ENCODE results near the gene PTPRM. TPM values are rescaled to one million over a fixed set of nuclear protein-coding genes. Genes with fewer than 3 reads are reported as not detected.

The PTPRM gene
- total RNA-seq, 1 donor from 2014 or later = 63.2 TPM

GRCh38 chr18:8299054-8299980 lies 732.2 kb downstream of the PTPRM start:
- DNase-seq (ENCODE audit: low read depth) = no peak
- no peak overlapping the region for H3K4me3 ChIP-seq (ENCODE audit: low read depth, low read length)
- TF ChIP-seq, protein P1, sequence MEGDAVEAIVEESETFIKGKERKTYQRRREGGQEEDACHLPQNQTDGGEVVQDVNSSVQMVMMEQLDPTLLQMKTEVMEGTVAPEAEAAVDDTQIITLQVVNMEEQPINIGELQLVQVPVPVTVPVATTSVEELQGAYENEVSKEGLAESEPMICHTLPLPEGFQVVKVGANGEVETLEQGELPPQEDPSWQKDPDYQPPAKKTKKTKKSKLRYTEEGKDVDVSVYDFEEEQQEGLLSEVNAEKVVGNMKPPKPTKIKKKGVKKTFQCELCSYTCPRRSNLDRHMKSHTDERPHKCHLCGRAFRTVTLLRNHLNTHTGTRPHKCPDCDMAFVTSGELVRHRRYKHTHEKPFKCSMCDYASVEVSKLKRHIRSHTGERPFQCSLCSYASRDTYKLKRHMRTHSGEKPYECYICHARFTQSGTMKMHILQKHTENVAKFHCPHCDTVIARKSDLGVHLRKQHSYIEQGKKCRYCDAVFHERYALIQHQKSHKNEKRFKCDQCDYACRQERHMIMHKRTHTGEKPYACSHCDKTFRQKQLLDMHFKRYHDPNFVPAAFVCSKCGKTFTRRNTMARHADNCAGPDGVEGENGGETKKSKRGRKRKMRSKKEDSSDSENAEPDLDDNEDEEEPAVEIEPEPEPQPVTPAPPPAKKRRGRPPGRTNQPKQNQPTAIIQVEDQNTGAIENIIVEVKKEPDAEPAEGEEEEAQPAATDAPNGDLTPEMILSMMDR (conservative IDR thresholded peaks at IDR 0.05; ENCODE audit: low read depth, low read length) = no peak

DNA sequence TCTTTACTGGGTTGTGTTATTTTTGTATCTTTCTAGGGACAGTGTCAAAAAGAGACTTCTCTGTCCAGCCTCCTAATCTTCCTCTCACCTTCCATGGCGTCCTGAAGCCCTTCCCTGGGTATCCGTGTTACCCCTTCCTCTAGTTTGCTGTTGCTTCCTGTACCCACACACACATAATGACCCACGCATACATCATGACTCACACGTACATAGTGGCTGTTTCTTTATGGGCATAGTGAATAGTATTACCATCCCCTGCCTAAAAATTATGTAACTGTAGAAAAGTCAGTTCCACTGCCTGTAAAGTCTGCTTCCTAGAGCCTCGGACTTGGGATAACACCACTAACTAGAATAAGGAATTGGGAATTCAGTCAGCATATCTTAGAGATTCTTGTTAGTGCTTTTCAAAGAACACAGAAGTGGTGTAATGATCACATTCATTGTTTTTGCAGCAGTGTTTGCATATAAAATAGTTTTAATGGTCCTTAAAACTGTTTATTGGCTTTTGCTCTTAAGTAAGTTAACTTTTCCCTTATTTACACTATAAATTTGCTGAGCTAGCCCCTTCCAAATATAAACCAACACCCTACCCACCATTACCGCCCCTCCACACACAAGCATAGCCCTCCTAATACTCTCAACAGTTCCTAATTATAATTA lies 733.8 kb downstream of the PTPRM start:
- no peak for DNase-seq (ENCODE audit: low read depth)
- TF ChIP-seq, protein P1 (conservative IDR thresholded peaks at IDR 0.05; ENCODE audit: low read depth, low read length) = no peak
- no peak overlapping the region for H3K4me3 ChIP-seq (ENCODE audit: low read depth, low read length)

DNA sequence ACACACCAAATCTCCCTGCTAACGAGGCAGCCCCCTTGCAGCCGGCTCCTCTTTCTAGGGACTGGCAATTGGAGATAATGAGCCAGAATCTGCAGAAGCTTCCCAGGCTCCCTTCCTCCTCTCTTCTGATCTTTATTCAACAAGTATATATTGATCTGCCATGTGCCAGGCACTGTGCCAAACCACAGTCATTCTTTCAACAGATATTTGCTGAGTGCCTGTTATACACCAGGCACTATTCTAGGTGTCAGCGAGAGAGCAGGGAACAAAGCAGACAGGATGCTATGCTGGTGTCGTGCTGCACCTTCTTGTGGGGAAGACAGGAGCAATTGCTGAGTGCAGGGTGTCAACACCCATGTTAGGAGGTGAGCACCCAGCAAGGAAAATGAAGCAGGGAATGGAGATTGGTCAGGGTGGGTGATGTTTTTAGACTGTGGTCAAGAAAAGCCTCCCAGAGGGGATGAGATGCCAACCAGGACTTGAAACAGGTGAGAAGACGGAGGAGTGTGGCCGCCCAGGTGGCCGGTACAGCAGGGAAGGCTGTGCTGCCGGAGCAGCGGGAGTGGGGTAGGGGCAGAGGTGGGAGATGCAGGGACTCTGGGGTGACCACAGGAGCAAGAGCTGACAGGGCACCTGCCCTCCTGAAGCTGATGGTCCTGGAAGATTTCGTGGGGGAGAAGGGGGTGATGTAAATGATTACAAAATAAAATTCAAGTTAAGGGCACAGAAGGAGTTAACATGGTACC lies 734.5 kb downstream of the PTPRM start:
- DNase-seq (ENCODE audit: low read depth) = no peak
- H3K4me3 ChIP-seq (ENCODE audit: low read depth, low read length) = no peak overlapping the region
- TF ChIP-seq, protein P1 (conservative IDR thresholded peaks at IDR 0.05; ENCODE audit: low read depth, low read length) = no peak

- TF ChIP-seq, protein P1 (conservative IDR thresholded peaks at IDR 0.05; ENCODE audit: low read depth, low read length) = no peak
- DNase-seq (ENCODE audit: low read depth) = no peak
- no peak overlapping the region for H3K4me3 ChIP-seq (ENCODE audit: low read depth, low read length)
These were observed 736.1 kb downstream of the PTPRM start for GRCh38 chr18:8303151-8303755.

GRCh38 chr18:8307960-8308359 lies 740.8 kb downstream of the PTPRM start:
- TF ChIP-seq, protein P1 (conservative IDR thresholded peaks at IDR 0.05; ENCODE audit: low read depth, low read length) = no peak
- H3K4me3 ChIP-seq (ENCODE audit: low read depth, low read length) = no peak overlapping the region

GRCh38 chr18:8313043-8313442 lies 745.9 kb downstream of the PTPRM start:
- H3K4me3 ChIP-seq (ENCODE audit: low read depth, low read length) = no peak overlapping the region
- DNase-seq (ENCODE audit: low read depth) = no peak
- TF ChIP-seq, protein P1 (conservative IDR thresholded peaks at IDR 0.05; ENCODE audit: low read depth, low read length) = no peak

More at GRCh38 chr18:8307960-8308359, 740.8 kb downstream of the PTPRM start:
- DNase-seq (ENCODE audit: low read depth) = no peak
